ENCODE results near the gene SPDYE16.
"Not testable (repeated sequence)": the region's sequence is repeated elsewhere in the genome, so short reads cannot be mapped to it uniquely, and the experiment has no call there.

SPDYE16 gene

DNA sequence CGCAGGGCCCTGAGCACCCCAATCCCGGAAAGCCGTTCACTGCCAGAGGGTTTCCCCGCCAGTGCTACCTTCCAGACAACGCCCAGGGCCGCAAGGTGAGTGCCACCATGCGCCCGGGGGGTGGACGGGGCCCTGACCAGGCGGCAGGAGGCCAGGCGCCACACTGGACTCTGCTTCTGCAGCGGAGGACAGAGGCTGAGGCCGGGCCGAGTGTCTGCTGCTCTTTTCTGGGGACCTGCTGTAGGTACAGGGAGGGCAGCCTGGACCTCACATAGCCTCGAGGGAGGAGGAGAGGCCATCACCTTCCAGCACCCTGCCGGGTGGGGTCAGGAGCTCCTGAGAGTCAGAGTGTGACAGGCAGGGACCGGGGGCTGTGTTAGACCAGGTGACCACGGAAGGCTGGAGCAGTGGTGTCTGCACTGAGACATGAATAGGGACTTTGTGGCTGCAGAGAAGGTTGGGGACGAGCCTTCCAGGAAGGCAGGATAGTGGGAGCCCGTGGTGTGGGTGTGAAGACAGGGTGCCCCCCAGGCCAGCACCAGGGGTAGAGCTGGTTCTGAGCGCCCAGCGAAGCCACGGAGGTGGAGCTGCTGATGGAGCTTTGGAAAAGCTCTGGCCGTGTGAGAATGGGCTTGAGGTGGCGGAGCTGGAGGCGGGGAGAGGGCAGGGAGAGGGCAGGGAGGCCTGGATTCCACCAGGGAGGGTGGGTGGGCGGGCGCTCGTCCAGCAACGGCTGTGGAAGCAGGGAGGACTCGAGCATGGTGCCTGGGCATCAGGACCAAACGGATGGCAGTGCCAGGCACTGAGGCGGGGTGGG, 38.5 kb downstream of the SPDYE16 start:
- not testable (repeated sequence) for DNase-seq

DNA sequence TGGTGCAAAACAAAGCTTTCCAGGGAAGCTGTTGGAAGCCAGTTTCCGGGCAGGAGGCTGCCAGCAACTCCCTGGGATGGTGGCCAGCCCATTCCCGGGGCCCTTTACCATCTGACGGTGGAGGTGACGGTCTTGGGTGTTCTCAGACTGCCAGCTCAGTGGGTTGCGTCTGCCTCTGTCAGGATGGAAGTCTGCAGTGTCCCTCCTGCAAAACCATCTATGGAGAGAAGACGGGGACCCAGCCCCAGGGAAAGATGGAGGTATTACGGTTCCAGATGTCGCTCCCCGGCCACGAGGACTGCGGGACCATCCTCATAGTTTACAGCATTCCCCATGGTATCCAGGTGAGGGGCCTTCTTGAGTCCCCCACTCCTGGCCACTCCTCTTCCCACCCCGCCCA, 39.9 kb downstream of the SPDYE16 start:
- not testable (repeated sequence) for DNase-seq

DNA sequence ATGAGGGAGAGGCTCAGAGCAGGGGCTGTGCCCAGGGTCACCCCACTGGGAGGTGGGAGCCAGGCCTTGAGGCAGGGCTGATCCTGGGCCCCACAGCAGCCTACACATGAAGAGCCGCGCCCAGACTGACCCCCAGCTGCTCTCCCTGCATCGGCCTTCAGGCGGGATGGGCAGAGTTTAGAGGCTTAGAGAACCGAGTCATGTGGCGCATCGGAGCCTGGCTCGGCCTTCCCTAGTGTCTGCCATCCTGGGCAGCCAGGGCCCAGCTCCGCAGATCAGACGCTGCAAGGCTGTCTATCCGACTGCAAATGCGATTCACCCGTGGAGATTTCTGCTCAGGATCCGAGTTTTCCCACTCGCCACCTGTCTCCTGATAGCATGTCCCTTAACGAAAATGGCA, 40.3 kb downstream of the SPDYE16 start:
- DNase-seq, result not testable (repeated sequence)

DNA sequence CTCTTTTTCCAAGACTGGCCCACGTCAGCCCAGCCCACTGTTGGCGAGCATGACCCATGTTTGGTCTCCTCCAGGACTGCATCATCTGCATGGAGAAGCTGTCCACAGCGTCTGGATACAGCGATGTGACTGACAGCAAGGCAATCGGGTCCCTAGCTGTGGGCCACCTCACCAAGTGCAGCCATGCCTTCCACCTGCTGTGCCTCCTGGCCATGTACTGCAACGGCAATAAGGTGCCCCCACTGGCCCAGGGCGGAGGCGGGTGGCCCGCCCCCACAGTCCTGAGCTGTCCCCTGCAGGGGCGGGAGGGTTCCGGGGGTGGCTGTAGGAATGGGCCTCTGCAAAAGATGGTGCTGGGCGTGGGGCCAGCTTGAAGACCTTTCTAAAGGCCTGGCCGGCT, 40.9 kb downstream of the SPDYE16 start:
- DNase-seq, result not testable (repeated sequence)

DNA sequence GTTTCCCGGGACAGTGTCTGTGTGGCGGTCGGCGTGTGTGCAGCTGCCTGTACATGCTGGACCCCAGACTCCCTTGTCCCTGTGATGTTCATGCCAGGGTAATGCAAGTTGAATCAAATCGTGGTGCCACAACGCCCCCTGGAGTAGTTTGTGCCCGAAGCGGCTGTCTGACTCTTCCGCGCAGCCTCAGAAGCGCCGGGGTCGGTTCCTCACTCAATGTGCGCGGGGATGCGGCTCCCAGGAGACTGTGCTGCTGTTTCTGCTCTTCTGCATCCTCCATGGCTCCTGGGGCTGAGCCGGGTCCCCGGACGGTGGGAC, 43.2 kb downstream of the SPDYE16 start:
- DNase-seq, result not testable (repeated sequence)

DNA sequence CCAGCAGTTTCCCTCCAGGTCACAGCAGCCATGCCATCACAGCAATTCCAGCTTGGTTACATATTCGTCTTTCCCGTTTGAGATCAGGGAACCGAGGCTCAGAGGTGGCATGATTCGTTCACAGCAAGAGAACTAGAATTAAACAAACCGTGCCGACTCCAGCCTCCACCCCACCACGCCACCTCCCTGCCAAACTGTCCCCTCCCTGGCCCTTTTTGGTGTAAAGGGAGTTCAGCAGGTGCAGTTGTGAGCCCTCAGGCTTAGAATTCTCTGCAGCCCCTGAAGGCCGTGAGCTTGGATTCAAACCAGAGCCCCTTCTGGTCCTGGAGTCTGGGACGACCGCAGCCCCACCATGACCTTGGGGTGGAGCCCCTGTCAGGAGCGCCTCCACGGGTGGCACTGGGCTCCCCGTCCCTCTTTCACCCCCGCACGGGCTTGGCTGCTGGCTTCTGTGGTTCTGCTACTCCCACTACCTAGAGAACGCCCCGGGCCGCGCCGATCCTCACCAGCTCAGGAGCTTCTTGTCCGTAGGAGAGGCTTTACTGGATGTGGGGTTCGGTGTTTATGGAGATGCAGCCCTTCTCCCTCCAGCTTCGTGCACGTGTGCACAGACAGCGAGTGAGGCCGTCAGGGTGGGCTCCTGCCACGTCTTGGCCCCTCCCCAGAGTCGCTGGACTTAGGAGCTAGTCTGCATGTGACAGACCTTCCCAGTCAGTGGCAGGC, 43.7 kb downstream of the SPDYE16 start:
- not testable (repeated sequence) for DNase-seq

DNA sequence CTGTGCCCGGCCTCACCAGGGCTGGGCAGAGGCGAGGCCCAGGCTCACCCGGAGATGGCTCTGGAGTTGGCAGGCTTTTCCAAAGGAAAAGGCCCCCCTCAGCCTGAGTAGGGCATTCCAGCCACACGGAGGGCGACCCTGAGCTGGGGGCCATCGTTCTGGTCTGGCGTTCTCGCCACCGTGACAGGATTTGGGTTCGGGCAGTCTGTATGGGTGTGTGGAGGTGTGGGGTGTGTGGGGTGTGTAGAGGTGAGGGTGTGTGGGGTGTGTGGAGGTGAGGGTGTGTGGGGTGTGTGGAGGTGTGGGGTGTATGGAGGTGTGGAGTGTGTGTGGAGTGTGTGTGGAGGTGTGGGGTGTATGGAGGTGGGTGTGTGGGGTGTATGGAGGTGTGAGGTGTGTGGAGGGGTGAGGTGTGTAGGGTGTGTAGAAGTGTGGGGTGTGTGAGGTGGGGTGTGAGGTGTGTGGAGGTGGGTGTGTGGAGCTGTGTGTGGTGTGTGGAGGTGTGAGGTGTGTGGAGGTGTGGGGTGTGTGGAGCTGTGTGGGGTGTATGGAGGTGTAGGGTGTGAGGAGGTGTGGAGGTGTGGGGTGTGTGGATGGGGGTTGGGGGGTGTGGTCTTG, 44.4 kb downstream of the SPDYE16 start:
- not testable (repeated sequence) for DNase-seq

DNA sequence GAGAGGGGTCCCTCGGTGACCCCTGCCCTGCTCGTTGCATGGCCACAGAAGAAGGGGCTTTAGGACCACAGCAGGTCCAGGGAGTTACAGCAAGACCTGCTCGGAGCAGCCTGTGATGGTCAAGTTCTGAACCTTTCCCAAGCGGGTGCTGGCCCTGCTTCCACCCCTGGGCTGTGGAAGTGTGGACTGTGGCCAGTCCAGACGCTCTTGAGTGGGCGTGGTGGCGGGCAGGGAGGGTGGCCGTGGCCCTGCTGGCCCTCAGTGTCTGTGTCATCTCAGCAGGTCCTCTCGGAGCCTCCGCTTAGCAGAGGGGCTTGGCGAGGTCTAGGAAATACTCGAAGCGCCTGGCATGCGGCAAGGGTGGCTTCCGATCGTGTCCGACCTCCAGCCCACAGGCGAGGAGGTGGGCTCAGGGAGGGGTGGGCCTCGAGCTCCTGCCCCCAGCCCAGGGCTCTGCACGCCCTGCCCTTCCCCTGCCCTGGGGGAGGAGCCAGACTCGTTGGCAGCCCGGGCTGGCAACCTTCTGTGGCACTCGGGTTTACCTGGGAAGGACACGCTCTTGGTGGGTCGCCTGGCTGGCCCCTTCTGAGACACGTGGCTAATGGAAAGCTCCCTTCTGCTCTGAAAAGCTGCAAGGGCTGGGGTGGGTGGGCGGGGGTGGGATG, 45.0 kb downstream of the SPDYE16 start:
- DNase-seq, result not testable (repeated sequence)

DNA sequence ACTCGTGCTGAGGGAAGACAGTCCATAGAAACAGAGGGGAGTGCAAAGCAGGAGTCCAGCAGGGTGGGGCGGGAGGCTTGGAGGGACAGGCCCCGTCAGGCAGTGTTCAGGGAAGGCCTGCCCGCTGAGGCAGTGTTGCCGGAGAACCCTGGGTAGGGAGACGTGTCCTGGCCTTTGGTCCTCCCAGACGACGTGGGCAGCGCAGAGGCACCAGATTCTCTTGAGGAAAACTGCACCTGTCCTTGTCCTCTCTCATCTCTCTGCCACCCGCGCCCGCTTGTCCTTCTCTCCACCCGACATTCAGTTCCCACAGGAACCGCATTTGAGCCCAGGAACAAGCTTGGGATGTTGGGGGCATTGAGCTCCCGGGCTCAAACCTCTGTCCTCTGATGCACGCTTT, 47.4 kb downstream of the SPDYE16 start:
- not testable (repeated sequence) for DNase-seq

DNA sequence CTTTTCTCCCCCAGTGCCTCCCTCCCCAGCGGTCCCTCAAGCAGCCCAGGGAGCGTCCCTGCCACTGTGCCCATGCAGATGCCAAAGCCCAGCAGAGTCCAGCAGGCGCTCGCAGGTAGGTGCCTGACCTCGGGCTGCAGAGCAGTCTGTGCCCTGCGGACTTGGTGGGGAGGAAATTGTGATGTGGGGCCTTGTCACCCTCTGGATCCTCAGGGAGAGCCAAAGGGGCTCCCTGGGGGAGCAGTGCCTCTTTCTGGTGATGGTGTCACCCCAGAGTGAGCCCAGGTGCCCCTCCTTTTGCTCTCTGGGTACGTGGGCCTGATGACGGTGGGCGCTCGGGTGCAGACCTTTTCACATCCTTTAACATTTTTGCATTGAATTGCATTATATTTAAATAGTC, 51.0 kb downstream of the SPDYE16 start:
- not testable (repeated sequence) for DNase-seq

DNA sequence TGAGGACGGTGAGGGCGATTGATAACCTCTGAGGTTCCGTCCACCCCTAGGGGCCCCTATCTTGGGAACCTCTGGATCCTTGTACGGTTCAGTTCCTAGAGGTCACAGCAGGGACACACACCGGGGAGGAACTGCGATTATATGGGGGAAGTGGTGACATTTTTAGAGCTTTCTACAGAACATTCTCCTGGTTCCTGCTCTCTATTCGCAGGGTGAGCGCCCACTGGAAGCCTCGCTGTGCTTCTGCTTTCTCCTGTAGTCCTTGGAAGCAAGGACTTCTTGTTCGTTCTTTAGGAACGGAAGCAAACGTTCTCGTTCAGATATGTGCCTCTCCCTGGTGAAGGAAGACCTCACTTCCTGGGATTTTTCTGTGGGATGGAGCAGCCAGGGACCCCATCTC, 55.1 kb downstream of the SPDYE16 start:
- not testable (repeated sequence) for DNase-seq

DNA sequence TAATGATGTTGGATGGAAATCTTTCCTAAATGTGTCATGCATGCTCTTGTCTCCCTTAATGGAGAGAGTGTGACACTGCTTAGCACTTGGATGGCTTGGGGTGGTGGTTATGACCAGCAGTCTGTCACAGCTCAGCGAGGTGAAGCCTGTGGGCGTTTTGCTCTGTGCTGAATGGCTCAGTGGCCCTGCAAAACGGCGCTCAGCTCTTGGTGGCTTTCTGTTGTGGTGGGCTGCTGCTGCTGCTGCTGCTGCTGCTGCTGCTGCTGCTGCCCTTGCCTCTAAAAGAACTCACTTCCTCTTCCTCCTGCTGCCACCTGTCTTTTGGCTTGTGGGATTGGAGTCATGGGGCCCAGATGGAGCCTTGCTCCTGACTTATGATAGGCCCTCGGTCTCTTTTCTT, 56.5 kb downstream of the SPDYE16 start:
- DNase-seq, result not testable (repeated sequence)

DNA sequence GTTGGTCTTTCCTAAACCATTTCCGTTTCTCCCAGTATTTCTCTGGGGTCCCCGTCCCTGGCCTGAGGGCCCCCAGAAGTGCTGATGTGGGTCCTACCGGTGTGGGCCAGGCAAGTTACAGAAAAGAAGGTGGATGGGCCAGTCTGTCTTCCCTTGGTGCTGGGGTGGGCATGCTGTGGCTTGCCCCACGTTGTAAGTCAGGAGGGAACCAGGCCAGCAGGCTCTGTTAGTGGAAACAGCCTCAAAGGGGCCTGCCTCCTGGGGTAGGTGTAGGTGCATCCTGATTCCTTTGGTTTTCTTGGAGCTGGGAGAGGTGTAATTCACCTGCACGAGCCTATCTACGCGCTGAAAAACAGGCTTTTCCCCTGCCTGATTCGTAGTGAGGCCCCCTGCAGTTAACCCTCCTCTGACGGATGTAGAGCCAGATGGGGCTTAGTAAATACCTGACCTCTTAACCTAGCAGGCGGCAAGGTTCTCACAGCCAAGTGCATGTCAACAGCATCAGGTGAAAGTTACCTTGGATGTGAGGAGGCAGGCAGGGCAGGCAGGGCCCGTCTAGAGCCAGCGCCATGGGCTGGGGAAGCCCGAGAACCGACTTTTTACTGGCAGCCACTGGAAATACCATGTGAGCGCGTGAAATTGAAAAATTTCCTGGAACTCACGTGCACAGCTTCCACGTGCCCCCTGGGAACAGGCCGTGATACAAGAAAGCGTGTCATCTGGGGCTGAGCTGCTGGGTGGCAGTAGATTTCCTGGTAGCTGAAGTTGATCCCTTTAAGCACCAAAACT, 57.1 kb downstream of the SPDYE16 start:
- DNase-seq, result not testable (repeated sequence)

DNA sequence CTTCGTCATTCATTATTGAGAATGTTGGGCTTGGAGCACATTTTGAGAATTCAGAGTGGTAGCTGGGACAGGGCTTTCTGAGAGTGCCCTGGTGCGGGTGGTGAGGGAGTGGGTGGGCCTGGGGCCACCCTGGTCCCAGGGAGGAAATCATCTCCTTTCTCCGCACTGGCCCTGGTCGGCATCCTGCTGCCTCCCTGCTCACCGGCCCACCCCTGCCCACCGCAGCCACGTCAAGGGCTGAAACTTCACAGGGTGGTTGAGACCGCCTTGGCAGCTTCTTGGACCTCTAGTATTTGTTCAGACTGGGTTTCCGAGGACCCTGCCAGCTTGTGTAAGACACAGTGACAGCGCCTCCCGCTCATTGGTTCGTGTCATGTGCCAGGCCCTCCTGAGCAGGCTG, 58.6 kb downstream of the SPDYE16 start:
- DNase-seq, result not testable (repeated sequence)

DNA sequence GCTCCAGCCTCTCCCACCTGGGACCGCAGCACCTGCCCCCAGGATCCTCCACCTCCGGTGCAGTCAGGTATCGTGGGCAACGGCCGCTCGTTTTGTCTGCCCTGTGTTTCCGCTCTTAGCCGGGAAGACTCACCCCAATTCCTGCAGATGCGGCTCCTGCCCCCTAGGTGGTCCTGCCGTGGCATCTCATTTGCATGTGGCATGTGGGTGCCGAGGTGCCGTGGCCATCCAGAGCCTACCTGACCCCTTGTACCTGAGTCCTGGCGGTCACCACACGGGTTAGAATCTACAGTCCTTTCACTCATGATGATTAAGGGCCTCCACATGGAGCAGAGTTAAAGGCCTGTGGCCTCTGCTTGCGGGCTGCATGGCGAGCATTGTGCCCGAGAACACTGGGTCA, 60.0 kb downstream of the SPDYE16 start:
- not testable (repeated sequence) for DNase-seq

DNA sequence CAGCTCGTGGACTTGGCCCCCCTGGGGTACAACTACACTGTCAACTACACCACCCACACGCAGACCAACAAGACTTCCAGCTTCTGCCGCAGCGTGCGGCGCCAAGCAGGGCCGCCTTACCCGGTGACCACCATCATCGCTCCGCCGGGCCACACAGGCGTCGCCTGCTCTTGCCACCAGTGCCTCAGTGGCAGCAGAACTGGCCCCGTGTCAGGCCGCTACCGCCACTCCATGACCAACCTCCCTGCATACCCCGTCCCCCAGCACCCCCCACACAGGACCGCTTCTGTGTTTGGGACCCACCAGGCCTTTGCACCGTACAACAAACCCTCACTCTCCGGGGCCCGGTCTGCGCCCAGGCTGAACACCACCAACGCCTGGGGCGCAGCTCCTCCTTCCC, 60.4 kb downstream of the SPDYE16 start:
- DNase-seq, result not testable (repeated sequence)

Data from inflammatory macrophage treated with lipopolysaccharide for 1 hour (primary cell).